ENCODE measurements around the gene GPR148. TPM values are rescaled to one million over a fixed set of nuclear protein-coding genes. Genes with fewer than 3 reads are reported as not detected.
"Not testable (repeated sequence)": the region's sequence is repeated elsewhere in the genome, so short reads cannot be mapped to it uniquely, and the experiment has no call there.

The GPR148 gene
- under 1 TPM in 2 of 4 donors, not detected in 2; 0.04 to 0.22 TPM for polyA plus RNA-seq
- long read RNA-seq, donor 1, result 0 reads
- long read RNA-seq, donor 2, result 0 reads
- long read RNA-seq, donor 3, result 0 reads
- long read RNA-seq, donor 4, result 0 reads
- long read RNA-seq, donor 5, result 0 reads
- long read RNA-seq, donor 6, result 0 reads
- long read RNA-seq, donor 7, result 0 reads
- long read RNA-seq, donor 8, result 0 reads
- long read RNA-seq, donor 9, result 0 reads
- long read RNA-seq, donor 10, result 0 reads

GRCh38 chr2:130728549-130729316 is at the start of gene GPR148:
GPR148 (plus strand) TSS chr2:130729070; CDS start chr2:130729152, 82 bp downstream.
- Histone ChIP-seq H3K36me3 (ENCODE audit: control insufficient read depth in 3 of 3, insufficient read depth in 2 of 3, low read depth in 1 of 3, low read length in 3 of 3) (no peaks in the 10 kb centered on the region), H3K9me3 (ENCODE audit: control insufficient read depth in 2 of 2, insufficient read depth in 1 of 2, low read depth in 1 of 2, low read length in 1 of 2) (no peaks in the 10 kb centered on the region), H3K27ac (ENCODE audit: low read depth in 1 of 3, low read length in 2 of 3) (peak within 1 kb of the TSS; percentile 8 to 61 (median 29)), H3K27me3 (ENCODE audit: control insufficient read depth in 3 of 3, insufficient read depth in 3 of 3, low read length in 3 of 3) (peaks cover 0 to 28% (median 0%) of the 10 kb centered on the region in 3 donors), H3K4me3 (ENCODE audit: low read depth in 1 of 3, low read length in 3 of 3) (peak within 1 kb of the TSS in 1 of 3 donors; percentile 19), H3K4me1 (ENCODE audit: control insufficient read depth in 3 of 3, insufficient read depth in 2 of 3, low read depth in 1 of 3, low read length in 2 of 3) (peaks cover 0 to 10% (median 0%) of the 10 kb centered on the region in 3 donors)
- no peak for FAIRE-seq
- DNase-seq, result no peak
- 70 to 72% (median 71%) methylated on average over 8 of the region's 8 CpGs for WGBS, 3 donors

- WGBS, 3 donors, result 39 to 44% (median 41%) methylated on average over 12 to 28 of the region's 35 CpGs
- not testable (repeated sequence) for H3K27ac ChIP-seq (ENCODE audit: low read depth in 1 of 3, low read length in 2 of 3); H3K9me3 ChIP-seq (ENCODE audit: control insufficient read depth in 2 of 2, insufficient read depth in 1 of 2, low read depth in 1 of 2, low read length in 1 of 2); H3K4me3 ChIP-seq (ENCODE audit: low read depth in 1 of 3, low read length in 3 of 3); H3K4me1 ChIP-seq (ENCODE audit: control insufficient read depth in 3 of 3, insufficient read depth in 2 of 3, low read depth in 1 of 3, low read length in 2 of 3); H3K27me3 ChIP-seq (ENCODE audit: control insufficient read depth in 3 of 3, insufficient read depth in 3 of 3, low read length in 3 of 3); DNase-seq; H3K36me3 ChIP-seq (ENCODE audit: control insufficient read depth in 3 of 3, insufficient read depth in 2 of 3, low read depth in 1 of 3, low read length in 3 of 3); FAIRE-seq
These were observed 36.7 kb upstream of the GPR148 start for GRCh38 chr2:130692041-130692770.

GRCh38 chr2:130693474-130693873 is 35.4 kb upstream of the GPR148 start:
- not testable (repeated sequence) for H3K27me3 ChIP-seq (ENCODE audit: control insufficient read depth in 3 of 3, insufficient read depth in 3 of 3, low read length in 3 of 3); H3K4me3 ChIP-seq (ENCODE audit: low read depth in 1 of 3, low read length in 3 of 3); H3K4me1 ChIP-seq (ENCODE audit: control insufficient read depth in 3 of 3, insufficient read depth in 2 of 3, low read depth in 1 of 3, low read length in 2 of 3); H3K27ac ChIP-seq (ENCODE audit: low read depth in 1 of 3, low read length in 2 of 3); FAIRE-seq; H3K9me3 ChIP-seq (ENCODE audit: control insufficient read depth in 2 of 2, insufficient read depth in 1 of 2, low read depth in 1 of 2, low read length in 1 of 2); H3K36me3 ChIP-seq (ENCODE audit: control insufficient read depth in 3 of 3, insufficient read depth in 2 of 3, low read depth in 1 of 3, low read length in 3 of 3)
- 3 to 9% (median 4%) methylated on average over 19 to 37 of the region's 37 CpGs for WGBS, 3 donors
- DNase-seq, result peak; percentile 5 to 47

- FAIRE-seq; H3K9me3 ChIP-seq (ENCODE audit: control insufficient read depth in 2 of 2, insufficient read depth in 1 of 2, low read depth in 1 of 2, low read length in 1 of 2); H3K4me1 ChIP-seq (ENCODE audit: control insufficient read depth in 3 of 3, insufficient read depth in 2 of 3, low read depth in 1 of 3, low read length in 2 of 3); DNase-seq; H3K36me3 ChIP-seq (ENCODE audit: control insufficient read depth in 3 of 3, insufficient read depth in 2 of 3, low read depth in 1 of 3, low read length in 3 of 3); H3K27me3 ChIP-seq (ENCODE audit: control insufficient read depth in 3 of 3, insufficient read depth in 3 of 3, low read length in 3 of 3); H3K27ac ChIP-seq (ENCODE audit: low read depth in 1 of 3, low read length in 2 of 3); H3K4me3 ChIP-seq (ENCODE audit: low read depth in 1 of 3, low read length in 3 of 3): not testable (repeated sequence)
- WGBS, 3 donors, result 72 to 86% (median 80%) methylated on average over 3 of the region's 3 CpGs
These were observed 25.6 kb upstream of the GPR148 start for GRCh38 chr2:130703250-130703649.

GRCh38 chr2:130714795-130715194 is 14.1 kb upstream of the GPR148 start:
- not testable (repeated sequence) for H3K9me3 ChIP-seq (ENCODE audit: control insufficient read depth in 2 of 2, insufficient read depth in 1 of 2, low read depth in 1 of 2, low read length in 1 of 2); H3K4me1 ChIP-seq (ENCODE audit: control insufficient read depth in 3 of 3, insufficient read depth in 2 of 3, low read depth in 1 of 3, low read length in 2 of 3); H3K4me3 ChIP-seq (ENCODE audit: low read depth in 1 of 3, low read length in 3 of 3); H3K27ac ChIP-seq (ENCODE audit: low read depth in 1 of 3, low read length in 2 of 3); H3K27me3 ChIP-seq (ENCODE audit: control insufficient read depth in 3 of 3, insufficient read depth in 3 of 3, low read length in 3 of 3); H3K36me3 ChIP-seq (ENCODE audit: control insufficient read depth in 3 of 3, insufficient read depth in 2 of 3, low read depth in 1 of 3, low read length in 3 of 3); DNase-seq; FAIRE-seq
- no CpG with 5 or more reads among the region's 2 CpGs for WGBS, 3 donors

GRCh38 chr2:130720036-130720435 is 8.8 kb upstream of the GPR148 start:
- H3K9me3 ChIP-seq (ENCODE audit: control insufficient read depth in 2 of 2, insufficient read depth in 1 of 2, low read depth in 1 of 2, low read length in 1 of 2), result peaks cover 0 to 4% of the 10 kb centered on the region in 2 donors
- no peak overlapping the region for H3K27ac ChIP-seq (ENCODE audit: low read depth in 1 of 3, low read length in 2 of 3)
- no peaks in the 10 kb centered on the region for H3K27me3 ChIP-seq (ENCODE audit: control insufficient read depth in 3 of 3, insufficient read depth in 3 of 3, low read length in 3 of 3)
- no peak overlapping the region for H3K4me3 ChIP-seq (ENCODE audit: low read depth in 1 of 3, low read length in 3 of 3)
- H3K36me3 ChIP-seq (ENCODE audit: control insufficient read depth in 3 of 3, insufficient read depth in 2 of 3, low read depth in 1 of 3, low read length in 3 of 3), result no peaks in the 10 kb centered on the region
- WGBS, 3 donors, result 71 to 80% (median 76%) methylated on average over 8 of the region's 8 CpGs
- DNase-seq (no peak), FAIRE-seq (no peak)
- H3K4me1 ChIP-seq (ENCODE audit: control insufficient read depth in 3 of 3, insufficient read depth in 2 of 3, low read depth in 1 of 3, low read length in 2 of 3), result no peaks in the 10 kb centered on the region

- Histone ChIP-seq H3K27ac (ENCODE audit: low read depth in 1 of 3, low read length in 2 of 3) (no peak overlapping the region), H3K9me3 (ENCODE audit: control insufficient read depth in 2 of 2, insufficient read depth in 1 of 2, low read depth in 1 of 2, low read length in 1 of 2) (peaks cover 0 to 4% of the 10 kb centered on the region in 2 donors), H3K4me3 (ENCODE audit: low read depth in 1 of 3, low read length in 3 of 3) (no peak overlapping the region), H3K4me1 (ENCODE audit: control insufficient read depth in 3 of 3, insufficient read depth in 2 of 3, low read depth in 1 of 3, low read length in 2 of 3) (no peaks in the 10 kb centered on the region), H3K36me3 (ENCODE audit: control insufficient read depth in 3 of 3, insufficient read depth in 2 of 3, low read depth in 1 of 3, low read length in 3 of 3) (no peaks in the 10 kb centered on the region), H3K27me3 (ENCODE audit: control insufficient read depth in 3 of 3, insufficient read depth in 3 of 3, low read length in 3 of 3) (no peaks in the 10 kb centered on the region)
- no peak for FAIRE-seq
- WGBS, 3 donors, result 67 to 77% (median 77%) methylated on average over 3 of the region's 3 CpGs
- DNase-seq, result no peak
These were observed 8.3 kb upstream of the GPR148 start for GRCh38 chr2:130720528-130720927.

GRCh38 chr2:130724455-130724854 is 4.4 kb upstream of the GPR148 start:
- Histone ChIP-seq H3K9me3 (ENCODE audit: control insufficient read depth in 2 of 2, insufficient read depth in 1 of 2, low read depth in 1 of 2, low read length in 1 of 2) (peaks cover 0 to 4% of the 10 kb centered on the region in 2 donors), H3K27ac (ENCODE audit: low read depth in 1 of 3, low read length in 2 of 3) (no peak overlapping the region), H3K36me3 (ENCODE audit: control insufficient read depth in 3 of 3, insufficient read depth in 2 of 3, low read depth in 1 of 3, low read length in 3 of 3) (no peaks in the 10 kb centered on the region), H3K27me3 (ENCODE audit: control insufficient read depth in 3 of 3, insufficient read depth in 3 of 3, low read length in 3 of 3) (peaks cover 0 to 24% (median 0%) of the 10 kb centered on the region in 3 donors), H3K4me3 (ENCODE audit: low read depth in 1 of 3, low read length in 3 of 3) (no peak overlapping the region), H3K4me1 (ENCODE audit: control insufficient read depth in 3 of 3, insufficient read depth in 2 of 3, low read depth in 1 of 3, low read length in 2 of 3) (peaks cover 0 to 10% (median 0%) of the 10 kb centered on the region in 3 donors)
- WGBS, 3 donors, result 87 to 98% (median 93%) methylated on average over 2 of the region's 2 CpGs
- no peak for DNase-seq
- no peak for FAIRE-seq
